ENCODE results near the gene FBXL15. TPM values are rescaled to one million over a fixed set of nuclear protein-coding genes. Genes with fewer than 3 reads are reported as not detected.

FBXL15 gene
- total and polyA plus RNA-seq, 2 donors (not counting 3 experiments of a cell fraction or from before 2014, with no cell fraction given) = 9.9 to 15.3 TPM

GRCh38 chr10:102371295-102371694 lies 49.3 kb upstream of the FBXL15 start:
- Histone ChIP-seq H3K9me1 (replicated peaks; ENCODE audit: control insufficient read depth, extremely low read depth, insufficient read depth, low read length) (no peaks in the 10 kb centered on the region), H2AFZ (ENCODE audit: low read depth, low read length) (no peak overlapping the region), H3K4me2 (ENCODE audit: insufficient read depth, low read length) (no peak overlapping the region), H3K9ac (replicated peaks; ENCODE audit: extremely low read depth, insufficient read depth, low read length) (no peak overlapping the region), H3K27ac (ENCODE audit: insufficient read depth, low read depth, low read length) (no peak overlapping the region), H3K4me1 (ENCODE audit: control insufficient read depth, extremely low read depth, insufficient read depth, low read length) (no peaks in the 10 kb centered on the region), H3K9me3 (replicated peaks; ENCODE audit: control insufficient read depth, insufficient read depth, low read length) (no peaks in the 10 kb centered on the region), H3K27me3 (ENCODE audit: control insufficient read depth in 2 of 2, insufficient read depth in 2 of 2, low read length in 2 of 2) (no peaks in the 10 kb centered on the region), H3K36me3 (ENCODE audit: control insufficient read depth in 2 of 2, extremely low read depth in 1 of 2, insufficient read depth in 2 of 2, low read length in 2 of 2) (peaks cover 36 to 48% of the 10 kb centered on the region in 2 experiments), H3K4me3 (replicated peaks in 1 of 3; ENCODE audit: insufficient read depth in 1 of 3, low read depth in 1 of 3, low read length in 3 of 3) (no peak overlapping the region), H4K20me1 (replicated peaks; ENCODE audit: control insufficient read depth, extremely low read depth, insufficient read depth, low read length) (no peaks in the 10 kb centered on the region), H3K79me2 (ENCODE audit: control insufficient read depth, insufficient read depth, low read length) (no peaks in the 10 kb centered on the region)
- ChIA-PET CTCF (interaction anchor here (0.5 to 4.8 kb wide), 4 partner anchors 22 to 141 kb away, joined by 3 to 24 read pairs (median 3); no protein-coding TSS in a partner anchor), POLR2A (interaction anchor here (0.7 kb wide), 1 partner anchor 123 kb away, joined by 4 read pairs; no protein-coding TSS in a partner anchor)
- dilution Hi-C loops (cut with MboI; ENCODE audit: extremely low pct_ligation_motif_present, low sequenced_read_pairs) = loop anchor here (25.0 kb wide), 1 partner anchor 134 kb away; the partner anchor contains the start of genes ELOVL3, GBF1 and PITX3
- BruUV-seq (replicated peaks) = no TSS peak
- no peak for DNase-seq (ENCODE audit: low read depth, low spot score)
- no peak for FAIRE-seq
- TF ChIP-seq FOS (IDR thresholded peaks at IDR 0.05; ENCODE audit: borderline replicate concordance, insufficient read depth, low read length) (no peak), POLR2A (IDR thresholded peaks at IDR 0.05; ENCODE audit: low read depth, low read length) (no peak), MYC (IDR thresholded peaks at IDR 0.05; ENCODE audit: low read depth, low read length) (no peak), GATA2 (IDR thresholded peaks at IDR 0.05; ENCODE audit: insufficient read depth, insufficient read length, low read depth, low read length) (no peak), POLR2AphosphoS5 (IDR thresholded peaks at IDR 0.05; ENCODE audit: insufficient read depth, low read depth, low read length) (no peak), EZH2 (IDR thresholded peaks at IDR 0.05; ENCODE audit: borderline replicate concordance, low read depth, low read length, severe bottlenecking) (no peak), JUN (IDR thresholded peaks at IDR 0.05; ENCODE audit: borderline replicate concordance, insufficient read depth, insufficient read length, low read depth) (no peak), CTCF (IDR thresholded peaks at IDR 0.05; ENCODE audit: extremely low read depth in 1 of 2, insufficient read depth in 1 of 2, low read depth in 1 of 2, low read length in 2 of 2) (no peak)
- TF ChIP-seq, protein P1, sequence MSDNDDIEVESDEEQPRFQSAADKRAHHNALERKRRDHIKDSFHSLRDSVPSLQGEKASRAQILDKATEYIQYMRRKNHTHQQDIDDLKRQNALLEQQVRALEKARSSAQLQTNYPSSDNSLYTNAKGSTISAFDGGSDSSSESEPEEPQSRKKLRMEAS (IDR thresholded peaks at IDR 0.05; ENCODE audit: insufficient read depth, insufficient read length) = no peak
- intact Hi-C loops (cut with micrococcal nuclease) = no loop called here
